H1 (cell line): Measurements from ENCODE around the gene PARD3. TPM values are rescaled to one million over a fixed set of nuclear protein-coding genes. Genes with fewer than 3 reads are reported as not detected.

Experiments used
- CTCF ChIA-PET: fragments of 300-600 bp; sonication (Branson Sonifier 250); formaldehyde crosslinking; loops from one replicate; lab custom pipeline; 2021; ENCODE audit not compliant: partially characterized antibody; lab: Charles Lee
- POLR2A ChIA-PET: fragments of 300-600 bp; sonication (Branson Sonifier 250); formaldehyde crosslinking; loops from one replicate; lab custom pipeline; 2021; ENCODE audit warnings: inconsistent platforms; ENCODE audit not compliant: partially characterized antibody; lab: Charles Lee
- DNase-seq, 2 experiments: peaks; one replicate each; pipeline versions ENCODE4 v3.0.0 to v3.0.0-alpha.2; 2010 to 2022; ENCODE audit warnings: low spot score in 2 of 2, low read depth in 1 of 2, mixed read lengths in 1 of 2
- FAIRE-seq: peaks from 2 replicates; lab custom pipeline; 2011; peaks lifted over from hg19 to GRCh38; lab: Jason Lieb, UNC
- H2AFZ ChIP-seq: 2 replicates; pipeline ENCODE4 v1.8.1; 2012; ENCODE audit warnings: low read length, inconsistent platforms
- H2AK5ac ChIP-seq: 2 replicates; pipeline ENCODE4 v1.6.1; 2013; ENCODE audit warnings: low read depth, low read length
- H2BK120ac ChIP-seq: replicated peaks from 2 replicates; pipeline ENCODE3; 2013; ENCODE audit warnings: low read depth, low read length, inconsistent platforms
- H2BK12ac ChIP-seq: 2 replicates; pipeline ENCODE4 v1.6.1; 2013; ENCODE audit warnings: low read depth, low read length
- H2BK15ac ChIP-seq: 2 replicates; pipeline ENCODE4 v1.6.1; 2013; ENCODE audit warnings: low read length
- H2BK20ac ChIP-seq: 2 replicates; pipeline ENCODE4 v1.6.1; 2013; ENCODE audit warnings: low read length
- H2BK5ac ChIP-seq: 2 replicates; pipeline ENCODE4 v1.6.1; 2013; ENCODE audit warnings: low read depth, low read length
- H3K14ac ChIP-seq: 2 replicates; pipeline ENCODE4 v1.6.1; 2013; ENCODE audit warnings: inconsistent platforms; ENCODE audit not compliant: insufficient read length
- H3K18ac ChIP-seq: 2 replicates; pipeline ENCODE4 v1.6.1; 2013; ENCODE audit warnings: low read length; ENCODE audit errors: extremely low read depth
- H3K23ac ChIP-seq: 2 replicates; pipeline ENCODE4 v1.6.1; 2013; ENCODE audit warnings: inconsistent platforms; ENCODE audit not compliant: insufficient read length
- H3K23me2 ChIP-seq: 2 replicates; pipeline ENCODE4 v1.6.1; 2013; ENCODE audit warnings: low read depth, low read length
- H3K27ac ChIP-seq: 2 replicates; pipeline ENCODE4 v1.6.1; 2011; ENCODE audit warnings: low read depth, low read length, inconsistent platforms
- H3K27me3 ChIP-seq, 4 experiments: replicated peaks in 1 of 4; 1 replicate in 1 of 4; 2 replicates in 3 of 4; pipeline versions ENCODE4 v1.6.1 to v1.8.1; 2011 to 2013; ENCODE audit warnings: low read length in 3 of 4, mild to moderate bottlenecking in 3 of 4, inconsistent platforms in 2 of 4, mixed read lengths in 2 of 4, moderate library complexity in 1 of 4; ENCODE audit not compliant: control insufficient read depth in 3 of 4, insufficient read depth in 3 of 4; ENCODE audit errors: extremely low read depth in 1 of 4
- H3K36me3 ChIP-seq, 4 experiments: 2 replicates each; pipeline versions ENCODE4 v1.6.1 to v1.8.1; 2011 to 2013; ENCODE audit warnings: mild to moderate bottlenecking in 4 of 4, low read length in 3 of 4, moderate library complexity in 2 of 4, control low read depth in 1 of 4, inconsistent platforms in 1 of 4; ENCODE audit not compliant: insufficient read depth in 4 of 4, control insufficient read depth in 2 of 4
- H3K4ac ChIP-seq: replicated peaks from 2 replicates; pipeline ENCODE3; 2013; ENCODE audit warnings: low read length, low read depth, mixed read lengths, inconsistent platforms; ENCODE audit not compliant: insufficient read length
- H3K4me1 ChIP-seq, 4 experiments: replicated peaks in 1 of 4; 1 replicate in 1 of 4; 2 replicates in 3 of 4; pipeline versions ENCODE4 v1.6.1 to v1.8.1; 2011 to 2013; ENCODE audit warnings: low read length in 3 of 4, inconsistent platforms in 2 of 4, mixed read lengths in 1 of 4; ENCODE audit not compliant: insufficient read depth in 4 of 4, control insufficient read depth in 3 of 4
- H3K4me2 ChIP-seq, 2 experiments: 2 replicates each; pipeline versions ENCODE4 v1.6.1 to v1.8.1; 2011 to 2013; ENCODE audit warnings: low read depth in 2 of 2, low read length in 2 of 2, control low read depth in 1 of 2, inconsistent platforms in 1 of 2, mild to moderate bottlenecking in 1 of 2; ENCODE audit not compliant: insufficient read depth in 1 of 2
- H3K4me3 ChIP-seq, 4 experiments: fragments of 200-600, 300-600 bp in 1 of 4; sonication (generic), shearing (Covaris generic), sonication (Bioruptor Twin) in 1 of 4; 2 replicates each; pipeline versions ENCODE4 v1.5.1 to v1.8.1; 2011 to 2016; ENCODE audit warnings: low read length in 4 of 4, low read depth in 3 of 4, control low read depth in 2 of 4, inconsistent platforms in 2 of 4, mild to moderate bottlenecking in 2 of 4, mixed read lengths in 1 of 4, moderate library complexity in 1 of 4; ENCODE audit not compliant: insufficient read depth in 2 of 4; ENCODE audit errors: extremely low read depth in 1 of 4
- H3K56ac ChIP-seq: replicated peaks from 2 replicates; pipeline ENCODE3; 2013; ENCODE audit warnings: low read depth, mild to moderate bottlenecking, mixed read lengths, low read length, inconsistent platforms; ENCODE audit not compliant: insufficient read length
- H3K79me1 ChIP-seq: 2 replicates; pipeline ENCODE4 v1.6.1; 2013; ENCODE audit warnings: low read depth, low read length, control low read depth
- H3K79me2 ChIP-seq, 2 experiments: 2 replicates each; pipeline versions ENCODE4 v1.6.1 to v1.8.1; 2012 to 2013; ENCODE audit warnings: low read length in 2 of 2, mild to moderate bottlenecking in 2 of 2, inconsistent platforms in 1 of 2; ENCODE audit not compliant: insufficient read depth in 2 of 2, control insufficient read depth in 1 of 2
- H3K9ac ChIP-seq, 4 experiments: replicated peaks in 1 of 4; 1 replicate in 1 of 4; 2 replicates in 3 of 4; pipeline versions ENCODE4 v1.6.1 to v1.8.1; 2011 to 2013; ENCODE audit warnings: low read depth in 3 of 4, low read length in 3 of 4, control low read depth in 2 of 4, mild to moderate bottlenecking in 2 of 4, moderate library complexity in 2 of 4, inconsistent platforms in 1 of 4; ENCODE audit errors: extremely low read depth in 1 of 4
- H3K9me3 ChIP-seq, 2 experiments: 2 replicates each; pipeline versions ENCODE4 v1.6.1 to v1.8.1; 2012 to 2013; ENCODE audit warnings: mild to moderate bottlenecking in 2 of 2, moderate library complexity in 2 of 2, control low read depth in 1 of 2, inconsistent platforms in 1 of 2, low read depth in 1 of 2, low read length in 1 of 2, mixed read lengths in 1 of 2; ENCODE audit not compliant: insufficient read depth in 2 of 2
- H4K20me1 ChIP-seq, 2 experiments: replicated peaks in 1 of 2; 2 replicates each; pipeline versions ENCODE3 to v1.8.1; 2011 to 2013; ENCODE audit warnings: inconsistent platforms in 2 of 2, low read length in 2 of 2, mild to moderate bottlenecking in 1 of 2; ENCODE audit not compliant: insufficient read depth in 2 of 2, control insufficient read depth in 1 of 2
- H4K5ac ChIP-seq: 2 replicates; pipeline ENCODE4 v1.6.1; 2013; ENCODE audit warnings: low read length, low read depth, mixed read lengths, inconsistent platforms; ENCODE audit not compliant: insufficient read length
- H4K8ac ChIP-seq: 2 replicates; pipeline ENCODE4 v1.8.0; 2013; ENCODE audit warnings: mild to moderate bottlenecking, moderate library complexity, low read length, inconsistent platforms; ENCODE audit not compliant: insufficient read depth; ENCODE audit errors: extremely low read depth
- H4K91ac ChIP-seq: replicated peaks from 2 replicates; pipeline ENCODE3; 2013; ENCODE audit warnings: low read length, mixed read lengths, inconsistent platforms; ENCODE audit not compliant: insufficient read length
- ATF3 ChIP-seq: IDR thresholded peaks from 2 replicates; pipeline ENCODE4 v1.6.1; 2011; ENCODE audit warnings: low read depth, mild to moderate bottlenecking, low read length; ENCODE audit not compliant: insufficient read depth
- BRCA1 ChIP-seq: IDR thresholded peaks from 2 replicates; pipeline ENCODE4 v1.6.1; 2012; ENCODE audit warnings: low read depth, low read length, improper control_type of control experiment
- CBX5 ChIP-seq: fragments of 300-800, 300-1000 bp; sonication (generic); IDR thresholded peaks from 2 replicates; pipeline ENCODE4 v1.7.1; 2016; ENCODE audit warnings: antibody characterized with exemption, low read length, low read depth
- NRF1 ChIP-seq: IDR thresholded peaks from 2 replicates; pipeline ENCODE4 v1.6.1; 2011; ENCODE audit warnings: mild to moderate bottlenecking, low read depth, low read length, improper control_type of control experiment
- RAD21 ChIP-seq, 2 experiments: IDR thresholded peaks in 1 of 2; conservative IDR thresholded peaks in 1 of 2; 2 replicates each; pipeline ENCODE4 v1.6.1; 2011; ENCODE audit warnings: low read depth in 2 of 2, low read length in 2 of 2, improper control_type of control experiment in 1 of 2, inconsistent platforms in 1 of 2, mild to moderate bottlenecking in 1 of 2, moderate library complexity in 1 of 2
- SAP30 ChIP-seq: fragments of 300-600 bp; sonication (generic); IDR thresholded peaks from 2 replicates; pipeline ENCODE4 v1.7.1; 2012; ENCODE audit warnings: low read length, moderate library complexity, mild to moderate bottlenecking, inconsistent platforms; ENCODE audit not compliant: insufficient read depth, insufficient replicate concordance
- ZNF274 ChIP-seq: IDR thresholded peaks from 2 replicates; pipeline ENCODE4 v1.7.0; 2012; ENCODE audit warnings: low read length, borderline replicate concordance; ENCODE audit errors: extremely low read depth
- WGBS, 2 experiments: shearing (Covaris generic) in 1 of 2; methylation state at CpG; one replicate each; pipeline versions ENCODE4 v1.1.6 to v1.1.7; 2013 to 2015; ENCODE audit warnings: low lambda C conversion rate in 2 of 2, mixed read lengths in 2 of 2, inconsistent platforms in 1 of 2, low coverage in 1 of 2, missing lambda C conversion rate in 1 of 2; ENCODE audit not compliant: insufficient replicate concordance in 2 of 2, insufficient coverage in 1 of 2, insufficient read length in 1 of 2; ENCODE audit errors: extremely low coverage in 1 of 2, missing lambda C conversion rate in 1 of 2; 5-methylcytosine and 5-hydroxymethylcytosine counted together
- polyA plus RNA-seq, 7 experiments: library from polyadenylated mRNA; depleted of rRNA in 3 of 7; stranded (reverse) in 5 of 7; unstranded in 2 of 7; fragments of >200 nt in 5 of 7; fragments of 200-250 nt in 2 of 7; gene quantifications; 1 replicate in 5 of 7; 2 replicates in 1 of 7; 4 replicates in 1 of 7; pipeline versions ENCODE4 v1.2.1 to v1.2.3, GENCODE V29; 2011 to 2013; ENCODE audit warnings: missing spikeins in 2 of 7, mixed read lengths in 2 of 7
- total RNA-seq: library from RNA; stranded (reverse); fragmentation: NEBNext Ultra II Directional; extraction: Animal tissue kit (Norgen Biotek cat#: 25700); gene quantifications from 2 replicates; pipeline ENCODE4 v1.2.1, GENCODE V29; 2021
- TF ChIP-seq, protein P1 (sequence below), 3 experiments: IDR thresholded peaks; 1 replicate in 2 of 3; 2 replicates in 1 of 3; pipeline versions ENCODE4 v1.5.1 to v1.6.1; 2011; ENCODE audit warnings: low read length in 3 of 3, mild to moderate bottlenecking in 3 of 3, inconsistent platforms in 2 of 3, low read depth in 1 of 3, moderate library complexity in 1 of 3; ENCODE audit not compliant: insufficient read depth in 1 of 3; ENCODE audit errors: control extremely low read depth in 1 of 3

Gene PARD3
- total and polyA plus RNA-seq, 2 of the 8 experiments (the other 6 are each of a cell fraction or from before 2014, with no cell fraction given): 19.7 to 49.1 TPM

- Histone ChIP-seq H2AFZ (no peak overlapping the region), H3K4ac (no peak overlapping the region), H3K23ac (no peak overlapping the region), H3K4me2 (no peak overlapping the region), H4K5ac (no peak overlapping the region), H3K23me2 (no peaks in the 10 kb centered on the region), H3K36me3 (no peaks in the 10 kb centered on the region), H4K91ac (no peak overlapping the region), H3K9ac (no peak overlapping the region; a peak in 1 of 7 replicates), H2BK12ac (no peak overlapping the region), H3K18ac (no peak overlapping the region), H3K79me1 (no peaks in the 10 kb centered on the region; the same call in 1 of the 2 replicates), H4K20me1 (peaks cover 0 to 3% of the 10 kb centered on the region in 2 experiments), H3K79me2 (peaks cover 0 to 68% of the 10 kb centered on the region in 2 experiments; a peak in 2 of 4 replicates), H3K4me1 (peaks cover 0 to 8% (median 6%) of the 10 kb centered on the region in 4 experiments; a peak in 3 of 7 replicates), H2BK20ac (no peak overlapping the region), H3K9me3 (no peaks in the 10 kb centered on the region), H2BK5ac (no peak overlapping the region), H3K4me3 (no peak overlapping the region), H3K14ac (no peak overlapping the region), H2BK15ac (no peak overlapping the region), H3K56ac (no peak overlapping the region), H2BK120ac (no peak overlapping the region), H3K27me3 (no peaks in the 10 kb centered on the region), H4K8ac (no peak overlapping the region), H3K27ac (no peak overlapping the region), H2AK5ac (no peak overlapping the region)
- FAIRE-seq (no peak), DNase-seq (no peak)
- ChIA-PET CTCF (interaction anchor here (1.5 kb wide), 1 partner anchor 11 kb away, joined by 5 read pairs; no protein-coding TSS in a partner anchor), POLR2A (no interaction called here)
- WGBS, 2 experiments: 94% methylated on average over 4 of the region's 4 CpGs; no CpG with 5 or more reads in 1 of the 2 experiments
- TF ChIP-seq BRCA1 (no peak), RAD21 (IDR thresholded peaks at IDR 0.05 in 1 of 2, conservative IDR thresholded peaks at IDR 0.05 in 1 of 2; ENCODE audit: low read depth in 2 of 2, low read length in 2 of 2) (no peak), SAP30 (no peak), CBX5 (no peak), NRF1 (no peak), ATF3 (no peak), ZNF274 (no peak)
- TF ChIP-seq, protein P1, sequence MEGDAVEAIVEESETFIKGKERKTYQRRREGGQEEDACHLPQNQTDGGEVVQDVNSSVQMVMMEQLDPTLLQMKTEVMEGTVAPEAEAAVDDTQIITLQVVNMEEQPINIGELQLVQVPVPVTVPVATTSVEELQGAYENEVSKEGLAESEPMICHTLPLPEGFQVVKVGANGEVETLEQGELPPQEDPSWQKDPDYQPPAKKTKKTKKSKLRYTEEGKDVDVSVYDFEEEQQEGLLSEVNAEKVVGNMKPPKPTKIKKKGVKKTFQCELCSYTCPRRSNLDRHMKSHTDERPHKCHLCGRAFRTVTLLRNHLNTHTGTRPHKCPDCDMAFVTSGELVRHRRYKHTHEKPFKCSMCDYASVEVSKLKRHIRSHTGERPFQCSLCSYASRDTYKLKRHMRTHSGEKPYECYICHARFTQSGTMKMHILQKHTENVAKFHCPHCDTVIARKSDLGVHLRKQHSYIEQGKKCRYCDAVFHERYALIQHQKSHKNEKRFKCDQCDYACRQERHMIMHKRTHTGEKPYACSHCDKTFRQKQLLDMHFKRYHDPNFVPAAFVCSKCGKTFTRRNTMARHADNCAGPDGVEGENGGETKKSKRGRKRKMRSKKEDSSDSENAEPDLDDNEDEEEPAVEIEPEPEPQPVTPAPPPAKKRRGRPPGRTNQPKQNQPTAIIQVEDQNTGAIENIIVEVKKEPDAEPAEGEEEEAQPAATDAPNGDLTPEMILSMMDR (IDR thresholded peaks at IDR 0.05; ENCODE audit: control extremely low read depth in 1 of 3, insufficient read depth in 1 of 3, low read depth in 1 of 3, low read length in 3 of 3): no peak
These were observed 228.0 kb downstream of the PARD3 start for GRCh38 chr10:34587002-34587679.
